ENCODE measurements around the gene PPP1R10. TPM values are rescaled to one million over a fixed set of nuclear protein-coding genes. Genes with fewer than 3 reads are reported as not detected.

Gene PPP1R10
- total and polyA plus RNA-seq, 2 of the 13 experiments (the other 11 are each of a cell fraction or from before 2014, with no cell fraction given) = 26.3 to 38.4 TPM

DNA sequence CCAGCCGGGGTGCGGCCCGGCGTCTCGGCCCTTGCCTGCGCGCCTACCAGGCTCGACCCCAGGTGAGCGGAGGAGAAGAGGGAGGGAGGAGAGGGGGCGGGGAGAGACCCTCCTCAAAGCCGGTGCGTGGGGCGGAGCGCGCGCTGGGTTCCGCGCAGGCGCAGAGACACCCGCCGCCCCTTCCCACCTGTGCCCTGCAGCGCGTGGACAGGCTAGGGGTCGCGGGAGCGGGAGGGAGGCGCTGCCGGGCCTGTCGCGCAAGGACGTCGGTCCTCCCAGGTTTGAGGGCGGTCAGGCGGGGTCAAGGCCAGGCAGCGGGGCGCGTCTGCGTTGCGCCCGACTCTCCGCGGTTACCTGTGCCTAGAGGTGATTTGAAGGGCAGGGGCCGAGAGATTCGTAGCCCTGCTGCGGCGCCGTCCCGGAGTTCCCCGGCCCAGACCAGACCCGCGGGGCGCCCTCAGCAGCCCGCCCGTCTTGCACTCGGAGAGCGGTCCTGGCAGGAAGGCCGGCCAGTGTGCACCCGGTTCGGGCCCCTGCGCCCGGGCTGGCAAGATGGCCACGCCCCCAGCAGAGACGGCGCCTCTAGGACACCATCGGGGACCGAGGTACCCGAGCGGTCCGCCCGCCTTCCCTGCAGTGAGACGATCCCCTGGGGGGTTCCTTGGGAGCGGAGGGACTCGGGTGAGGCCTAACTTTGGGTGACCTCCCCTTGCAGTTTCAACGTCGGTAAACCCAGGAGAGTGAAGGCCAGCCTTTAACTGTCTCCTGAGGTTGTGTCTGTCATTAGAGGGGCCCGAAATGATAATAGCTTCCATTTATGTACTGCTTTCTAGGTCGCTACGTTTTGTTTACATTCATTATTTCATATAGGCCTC, 30.4 kb upstream of the PPP1R10 start (continued):
- TF ChIP-seq REST (IDR thresholded peaks at IDR 0.05; ENCODE audit: borderline replicate concordance in 1 of 2, low read depth in 1 of 2, low read length in 2 of 2) (no peak), PPARG (CRISPR knock-in tag; conservative IDR thresholded peaks at IDR 0.05) (0 out of 2 replicates have a peak, but pooled peaks have one; percentile 21), ZNF407 (CRISPR knock-in tag; IDR thresholded peaks at IDR 0.05; ENCODE audit: not compliant biosample characterization) (peak; percentile 98), MTF2 (CRISPR knock-in tag; IDR thresholded peaks at IDR 0.05; ENCODE audit: borderline replicate concordance) (peak; percentile 96), ZBTB34 (CRISPR knock-in tag; IDR thresholded peaks at IDR 0.05) (no peak), HDAC1 (CRISPR knock-in tag; IDR thresholded peaks at IDR 0.05) (peak; percentile 99), RELA (CRISPR knock-in tag; IDR thresholded peaks at IDR 0.05) (peak; percentile 77; the same call in 1 of the 2 replicates), IRX3 (CRISPR knock-in tag; IDR thresholded peaks at IDR 0.05; ENCODE audit: borderline replicate concordance, low read depth) (0 out of 2 replicates have a peak, but pooled peaks have one; percentile 76), ZNF530 (CRISPR knock-in tag; IDR thresholded peaks at IDR 0.05; ENCODE audit: low read depth) (0 out of 2 replicates have a peak, but pooled peaks have one; percentile 43), MTA3 (CRISPR knock-in tag; IDR thresholded peaks at IDR 0.05) (0 out of 2 replicates have a peak, but pooled peaks have one; percentile 16)
- TF ChIP-seq, protein P1, sequence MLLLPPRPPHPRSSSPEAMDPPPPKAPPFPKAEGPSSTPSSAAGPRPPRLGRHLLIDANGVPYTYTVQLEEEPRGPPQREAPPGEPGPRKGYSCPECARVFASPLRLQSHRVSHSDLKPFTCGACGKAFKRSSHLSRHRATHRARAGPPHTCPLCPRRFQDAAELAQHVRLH (CRISPR knock-in tag; IDR thresholded peaks at IDR 0.05; ENCODE audit: borderline replicate concordance, low read depth) = peak; percentile 89; the same call in 1 of the 2 replicates
- TF ChIP-seq, protein P2, sequence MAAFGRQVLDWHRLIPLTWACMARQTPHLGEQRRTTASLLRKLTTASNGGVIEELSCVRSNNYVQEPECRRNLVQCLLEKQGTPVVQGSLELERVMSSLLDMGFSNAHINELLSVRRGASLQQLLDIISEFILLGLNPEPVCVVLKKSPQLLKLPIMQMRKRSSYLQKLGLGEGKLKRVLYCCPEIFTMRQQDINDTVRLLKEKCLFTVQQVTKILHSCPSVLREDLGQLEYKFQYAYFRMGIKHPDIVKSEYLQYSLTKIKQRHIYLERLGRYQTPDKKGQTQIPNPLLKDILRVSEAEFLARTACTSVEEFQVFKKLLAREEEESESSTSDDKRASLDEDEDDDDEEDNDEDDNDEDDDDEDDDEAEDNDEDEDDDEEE (CRISPR knock-in tag; IDR thresholded peaks at IDR 0.05) = peak; percentile 97
